A549 treated with RU486 at 1 μM for 4 hours (cell line): ENCODE results near the gene PDXK. TPM values are rescaled to one million over a fixed set of nuclear protein-coding genes. Genes with fewer than 3 reads are reported as not detected.

Experiments used
- total RNA-seq: library from RNA; stranded (reverse); fragments of 200-300 nt; extraction: Qiagen RNA extraction; gene quantifications from 5 replicates; pipeline ENCODE4 v1.2.3, GENCODE V29; 2022; ENCODE audit warnings: low read depth

Gene PDXK
- 197 to 323 TPM (median 270 TPM) in 5 replicates for total RNA-seq

GRCh38 chr21:43718872-43719747 is at the start of gene PDXK:
Gene PDXK, plus strand, starts transcription at chr21:43719129. Its CDS starts 166 bp downstream, at chr21:43719295.

DNA sequence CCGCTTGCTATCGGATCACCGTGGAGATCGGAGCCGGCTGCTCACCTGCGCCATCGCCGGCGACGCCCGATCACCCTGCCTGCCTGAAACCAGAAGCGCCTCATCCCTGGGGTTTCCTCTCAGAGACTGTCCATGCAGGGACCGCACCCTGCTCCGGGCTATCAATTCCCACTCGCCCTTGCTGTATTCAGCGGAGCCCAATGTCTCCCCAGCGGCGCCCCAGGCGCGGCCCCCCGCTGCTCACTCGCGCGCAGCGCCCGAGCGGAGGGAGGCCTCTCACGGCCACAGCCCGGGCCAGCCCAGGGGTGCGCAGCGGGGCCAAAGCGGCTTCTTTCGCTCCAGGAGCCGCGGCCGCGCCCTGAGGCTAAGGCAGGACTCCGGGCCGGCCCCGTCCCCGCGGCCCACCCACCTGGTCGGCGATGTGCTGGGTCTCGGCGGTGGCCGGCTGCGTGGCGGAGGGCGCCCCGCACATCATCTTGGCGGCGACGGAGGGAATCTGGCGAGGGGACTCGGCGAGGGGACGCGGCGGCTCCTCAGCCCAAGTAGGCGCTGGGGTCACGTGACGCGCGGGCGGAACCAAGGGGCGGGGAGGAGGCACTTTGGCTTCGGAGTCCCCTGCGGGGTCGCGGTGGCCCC is 57.0 kb downstream of the PDXK start, which contains the start of gene CSTB:
Gene CSTB, minus strand, starts transcription at position 514 of the 636 bp plus-strand sequence. Its CDS starts 39 bp downstream, at position 475.

DNA sequence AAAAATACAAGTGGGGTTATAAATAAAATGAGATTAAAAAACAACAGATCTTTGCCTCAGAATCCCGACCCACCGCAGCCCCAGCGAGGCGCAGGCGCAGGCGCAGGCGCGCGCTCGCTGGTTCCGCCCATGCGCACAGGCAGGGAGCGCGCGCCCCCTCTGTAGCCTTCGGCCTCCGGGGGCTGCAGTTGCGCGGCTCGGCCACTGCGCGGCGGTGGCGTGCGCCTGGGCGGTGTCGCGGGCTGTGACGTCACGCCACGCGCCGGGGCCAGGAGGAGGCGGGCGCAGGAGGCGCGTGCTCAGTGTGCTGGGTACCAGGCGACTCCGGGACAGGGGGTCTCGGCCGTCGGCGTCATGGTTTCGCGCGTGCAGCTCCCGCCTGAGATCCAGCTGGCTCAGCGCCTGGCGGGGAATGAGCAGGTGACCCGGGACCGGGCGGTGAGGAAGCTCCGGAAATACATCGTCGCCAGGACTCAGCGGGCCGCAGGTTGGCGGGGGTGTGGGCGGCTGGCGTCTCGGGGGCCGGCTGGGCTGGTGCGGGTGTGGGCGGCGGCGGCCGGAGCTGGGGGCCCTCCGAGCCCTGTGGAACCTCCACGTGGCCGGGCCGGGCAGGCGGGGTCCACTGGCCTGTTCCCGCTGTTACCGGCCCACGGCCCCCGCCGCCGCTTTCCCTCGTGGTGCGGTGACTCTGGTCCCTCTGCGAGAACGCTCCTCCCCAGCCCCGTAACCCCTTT is 70.5 kb downstream of the PDXK start, which contains the start of gene RRP1:
Gene RRP1, plus strand, starts transcription at position 302 of the 734 bp plus-strand sequence. Its CDS starts 53 bp downstream, at position 355.

Other genes with a start within 250 kb of the PDXK start
- 1.6 to 2.5 TPM (median 2.0 TPM) in 5 replicates for gene HSF2BP, start 59.6 kb upstream of the PDXK start, total RNA-seq
- gene RRP1B, start 59.6 kb upstream of the PDXK start, total RNA-seq, result 30.3 to 38.9 TPM (median 37.8 TPM) in 5 replicates
- gene CSTB, start 57.2 kb downstream of the PDXK start, total RNA-seq, result 84.3 to 113 TPM (median 94.2 TPM) in 5 replicates
- gene RRP1, start 70.4 kb downstream of the PDXK start, total RNA-seq, result 32.3 to 45.0 TPM (median 36.6 TPM) in 5 replicates
- 18.5 to 24.2 TPM (median 19.5 TPM) in 5 replicates for gene AGPAT3, start 146.1 kb downstream of the PDXK start, total RNA-seq